Right cardiac atrium (tissue), 5 donors: Measurements from ENCODE around the gene SMPX. TPM values are rescaled to one million over a fixed set of nuclear protein-coding genes. Genes with fewer than 3 reads are reported as not detected.

ENCODE experiments used
- ATAC-seq, 2 donors: fragments of 200-7000 bp; cut with Tn5 transposase; one replicate each; pipeline versions ENCODE4 v1.8.0 to v1.9.1; 2020; ENCODE audit warnings: moderate library complexity in 2 of 2, mild to moderate bottlenecking in 1 of 2
- DNase-seq, 3 donors: peaks; one replicate each; pipeline ENCODE4 v3.0.0-alpha.2; 2020
- H3K27ac ChIP-seq: one replicate; pipeline ENCODE4 v1.5.1; 2013; ENCODE audit warnings: mild to moderate bottlenecking, low read length, control low read depth, moderate library complexity
- H3K27me3 ChIP-seq: one replicate; pipeline ENCODE4 v1.6.1; 2013; ENCODE audit not compliant: control insufficient read depth, insufficient read depth
- H3K4me1 ChIP-seq: one replicate; pipeline ENCODE4 v1.6.1; 2013; ENCODE audit warnings: low read length; ENCODE audit not compliant: control insufficient read depth, insufficient read depth
- H3K4me3 ChIP-seq: one replicate; pipeline ENCODE4 v1.5.1; 2013; ENCODE audit warnings: low read length, control low read depth
- H3K9me3 ChIP-seq: one replicate; pipeline ENCODE4 v1.6.1; 2013; ENCODE audit warnings: low read length; ENCODE audit not compliant: control insufficient read depth
- WGBS: extraction: QIAGEN DNeasy Blood & Tissue Kit; methylation state at CpG from one replicate; pipeline ENCODE4 v1.1.7; 2013; 5-methylcytosine and 5-hydroxymethylcytosine counted together
- intact Hi-C, 4 donors: fragments of 100-400 bp; cut with DNase I; formaldehyde crosslinking; loops; one replicate each; pipeline versions ENCODE4 v1.11.0 to v1.14.0; 2022 to 2023
- polyA plus RNA-seq: library from polyadenylated mRNA; stranded (reverse); fragments of 200-250 nt; gene quantifications from one replicate; pipeline ENCODE4 v1.2.3, GENCODE V29; 2013
- total RNA-seq, 4 donors: library from RNA; stranded (reverse); fragmentation: NEBNext Ultra II Directional; extraction: Animal tissue kit (Norgen Biotek cat#: 25700); gene quantifications; one replicate each; pipeline ENCODE4 v1.2.1, GENCODE V29; 2021
- donor health status: healthy with polysubstance abuse.
- donor health status: DM: no; HTN: yes; CAD: no.
- donor health status: DM: no; HTN: no; CAD: no.
- donor health status: DM: no; HTN: yes; CAD: no; lungs with severe emphysema.
- donor health status: DM: yes; HTN: yes; CAD: no.

The SMPX gene
- total and polyA plus RNA-seq, 5 donors = 422 to 714 (median 442) TPM

- H3K9me3 ChIP-seq = no peaks in the 10 kb centered on the region
- peaks cover 2% of the 10 kb centered on the region for H3K4me1 ChIP-seq
- intact Hi-C loops = no loop called here
- DNase-seq = no peak
- 82% methylated on average over 1 of the region's 1 CpG for WGBS
- no peak for ATAC-seq
- H3K4me3 ChIP-seq = no peak overlapping the region
- no peak overlapping the region for H3K27ac ChIP-seq
- no peaks in the 10 kb centered on the region for H3K27me3 ChIP-seq
These were observed 24.2 kb downstream of the SMPX start for GRCh38 chrX:21733705-21734104.

GRCh38 chrX:21730026-21730425 lies 27.9 kb downstream of the SMPX start:
- DNase-seq = no peak
- no peaks in the 10 kb centered on the region for H3K27me3 ChIP-seq
- no peak overlapping the region for H3K4me3 ChIP-seq
- no peaks in the 10 kb centered on the region for H3K9me3 ChIP-seq
- intact Hi-C loops = no loop called here
- no peak for ATAC-seq
- no peak overlapping the region for H3K27ac ChIP-seq
- no peaks in the 10 kb centered on the region for H3K4me1 ChIP-seq

- Histone ChIP-seq H3K4me3 (no peak overlapping the region), H3K27ac (no peak overlapping the region), H3K4me1 (no peaks in the 10 kb centered on the region), H3K27me3 (no peaks in the 10 kb centered on the region), H3K9me3 (no peaks in the 10 kb centered on the region)
- 60% methylated on average over 3 of the region's 3 CpGs for WGBS
- DNase-seq = no peak
- intact Hi-C loops = no loop called here
- no peak for ATAC-seq
These were observed 29.5 kb downstream of the SMPX start for GRCh38 chrX:21728276-21728968.

GRCh38 chrX:21725916-21726315 lies 32.0 kb downstream of the SMPX start:
- no peak for DNase-seq
- Histone ChIP-seq H3K27me3 (no peaks in the 10 kb centered on the region), H3K4me1 (no peaks in the 10 kb centered on the region), H3K27ac (peak overlapping the region; percentile 64), H3K9me3 (no peaks in the 10 kb centered on the region), H3K4me3 (no peak overlapping the region)
- ATAC-seq = peak in 1 of 2 donors; percentile 39
- intact Hi-C loops = no loop called here
- WGBS = 61% methylated on average over 6 of the region's 6 CpGs

GRCh38 chrX:21725496-21725895 lies 32.4 kb downstream of the SMPX start:
- Histone ChIP-seq H3K4me1 (no peaks in the 10 kb centered on the region), H3K27ac (peak overlapping the region; percentile 64), H3K9me3 (no peaks in the 10 kb centered on the region), H3K4me3 (no peak overlapping the region), H3K27me3 (no peaks in the 10 kb centered on the region)
- intact Hi-C loops = no loop called here
- ATAC-seq = no peak
- DNase-seq = no peak
- 7% methylated on average over 2 of the region's 2 CpGs for WGBS

GRCh38 chrX:21723814-21724213 lies 34.1 kb downstream of the SMPX start:
- WGBS = 72% methylated on average over 4 of the region's 4 CpGs
- no peak overlapping the region for H3K4me3 ChIP-seq
- ATAC-seq (no peak), DNase-seq (no peak)
- H3K4me1 ChIP-seq = no peaks in the 10 kb centered on the region
- H3K27me3 ChIP-seq = no peaks in the 10 kb centered on the region
- H3K9me3 ChIP-seq = no peaks in the 10 kb centered on the region
- H3K27ac ChIP-seq = peak overlapping the region; percentile 45
- intact Hi-C loops = no loop called here

- H3K9me3 ChIP-seq = no peaks in the 10 kb centered on the region
- H3K4me1 ChIP-seq = no peaks in the 10 kb centered on the region
- no peaks in the 10 kb centered on the region for H3K27me3 ChIP-seq
- DNase-seq = no peak
- no peak overlapping the region for H3K27ac ChIP-seq
- no peak for ATAC-seq
- H3K4me3 ChIP-seq = no peak overlapping the region
- intact Hi-C loops = no loop called here
These were observed 34.8 kb downstream of the SMPX start for GRCh38 chrX:21723084-21723483.

GRCh38 chrX:21721195-21721594 lies 36.7 kb downstream of the SMPX start:
- DNase-seq = no peak
- H3K4me3 ChIP-seq = no peak overlapping the region
- WGBS = 33% methylated on average over 3 of the region's 3 CpGs
- ATAC-seq = no peak
- H3K4me1 ChIP-seq = peaks cover 1% of the 10 kb centered on the region
- H3K27me3 ChIP-seq = no peaks in the 10 kb centered on the region
- intact Hi-C loops = no loop called here
- H3K27ac ChIP-seq = no peak overlapping the region
- H3K9me3 ChIP-seq = no peaks in the 10 kb centered on the region

GRCh38 chrX:21718575-21718974 lies 39.3 kb downstream of the SMPX start:
- Histone ChIP-seq H3K27me3 (no peaks in the 10 kb centered on the region), H3K4me1 (peaks cover 1% of the 10 kb centered on the region), H3K4me3 (no peak overlapping the region), H3K9me3 (no peaks in the 10 kb centered on the region), H3K27ac (no peak overlapping the region)
- intact Hi-C loops = no loop called here
- 61% methylated on average over 5 of the region's 5 CpGs for WGBS
- ATAC-seq = no peak
- no peak for DNase-seq

- Histone ChIP-seq H3K4me1 (peaks cover 1% of the 10 kb centered on the region), H3K4me3 (no peak overlapping the region), H3K27me3 (no peaks in the 10 kb centered on the region), H3K27ac (no peak overlapping the region), H3K9me3 (no peaks in the 10 kb centered on the region)
- DNase-seq = no peak
- ATAC-seq = no peak
- intact Hi-C loops = no loop called here
- 74% methylated on average over 7 of the region's 7 CpGs for WGBS
These were observed 40.1 kb downstream of the SMPX start for GRCh38 chrX:21717802-21718201.

- Histone ChIP-seq H3K4me1 (peaks cover 1% of the 10 kb centered on the region), H3K27ac (no peak overlapping the region), H3K27me3 (no peaks in the 10 kb centered on the region), H3K4me3 (no peak overlapping the region), H3K9me3 (no peaks in the 10 kb centered on the region)
- 51% methylated on average over 2 of the region's 2 CpGs for WGBS
- no peak for ATAC-seq
- intact Hi-C loops = no loop called here
- no peak for DNase-seq
These were observed 42.1 kb downstream of the SMPX start for GRCh38 chrX:21715825-21716224.

GRCh38 chrX:21715337-21715736 lies 42.6 kb downstream of the SMPX start:
- Histone ChIP-seq H3K9me3 (no peaks in the 10 kb centered on the region), H3K27ac (no peak overlapping the region), H3K4me1 (peaks cover 1% of the 10 kb centered on the region), H3K27me3 (no peaks in the 10 kb centered on the region), H3K4me3 (no peak overlapping the region)
- 44% methylated on average over 2 of the region's 2 CpGs for WGBS
- no peak for DNase-seq
- ATAC-seq = no peak
- intact Hi-C loops = no loop called here
